Keratinocyte (primary cell): ENCODE results near the gene ANXA3. TPM values are rescaled to one million over a fixed set of nuclear protein-coding genes. Genes with fewer than 3 reads are reported as not detected.
"Not testable (repeated sequence)": the region's sequence is repeated elsewhere in the genome, so short reads cannot be mapped to it uniquely, and the experiment has no call there.

ENCODE experiments used
- DNase-seq: peaks from one replicate; pipeline ENCODE4 v3.0.0-alpha.2; 2011; ENCODE audit warnings: low read depth, missing footprints, low spot score
- FAIRE-seq: peaks from 2 replicates; lab custom pipeline; 2011; peaks lifted over from hg19 to GRCh38; lab: Jason Lieb, UNC
- H2AFZ ChIP-seq: 2 replicates; pipeline ENCODE4 v1.6.0; 2012; ENCODE audit warnings: low read length, control low read depth, inconsistent platforms; ENCODE audit not compliant: control insufficient read depth
- H3K27ac ChIP-seq: 2 replicates; pipeline ENCODE4 v1.5.1; 2011; ENCODE audit warnings: low read length; ENCODE audit not compliant: control insufficient read depth, insufficient read depth
- H3K27me3 ChIP-seq: 3 replicates; pipeline ENCODE4 v1.6.0; 2011; ENCODE audit warnings: low read length; ENCODE audit not compliant: control insufficient read depth, insufficient read depth; ENCODE audit errors: extremely low read depth
- H3K36me3 ChIP-seq, 2 experiments: 2 replicates in 1 of 2; 3 replicates in 1 of 2; pipeline ENCODE4 v1.5.1; 2011; ENCODE audit warnings: low read length in 2 of 2, mild to moderate bottlenecking in 1 of 2; ENCODE audit not compliant: control insufficient read depth in 2 of 2, insufficient read depth in 2 of 2; ENCODE audit errors: extremely low read depth in 1 of 2
- H3K4me1 ChIP-seq: 3 replicates; pipeline ENCODE4 v1.5.1; 2011; ENCODE audit warnings: low read length; ENCODE audit not compliant: control insufficient read depth, insufficient read depth; ENCODE audit errors: extremely low read depth
- H3K4me2 ChIP-seq: 3 replicates; pipeline ENCODE4 v1.6.0; 2011; ENCODE audit warnings: low read depth, low read length; ENCODE audit not compliant: control insufficient read depth, insufficient read depth; ENCODE audit errors: extremely low read depth
- H3K4me3 ChIP-seq, 3 experiments: fragments of 200-600 bp in 1 of 3; sonication (generic) in 1 of 3; 2 replicates in 2 of 3; 3 replicates in 1 of 3; pipeline ENCODE4 v1.5.1; 2011 to 2016; ENCODE audit warnings: low read length in 3 of 3, mild to moderate bottlenecking in 3 of 3, control low read depth in 2 of 3, inconsistent platforms in 1 of 3, low read depth in 1 of 3, mixed read lengths in 1 of 3, mixed run types in 1 of 3, moderate library complexity in 1 of 3; ENCODE audit not compliant: control insufficient read depth in 2 of 3, insufficient read depth in 2 of 3; ENCODE audit errors: extremely low read depth in 1 of 3
- H3K79me2 ChIP-seq: 2 replicates; pipeline ENCODE4 v1.6.0; 2012; ENCODE audit warnings: low read length; ENCODE audit not compliant: control insufficient read depth, insufficient read depth
- H3K9ac ChIP-seq: 3 replicates; pipeline ENCODE4 v1.6.0; 2011; ENCODE audit warnings: low read length; ENCODE audit not compliant: control insufficient read depth, insufficient read depth; ENCODE audit errors: extremely low read depth
- H3K9me1 ChIP-seq: 3 replicates; pipeline ENCODE4 v1.6.0; 2011; ENCODE audit warnings: low read length; ENCODE audit not compliant: control insufficient read depth, insufficient read depth; ENCODE audit errors: extremely low read depth
- H3K9me3 ChIP-seq: 2 replicates; pipeline ENCODE4 v1.5.1; 2012; ENCODE audit warnings: low read depth, low read length; ENCODE audit not compliant: control insufficient read depth
- H4K20me1 ChIP-seq: 3 replicates; pipeline ENCODE4 v1.6.0; 2011; ENCODE audit warnings: low read length; ENCODE audit not compliant: control insufficient read depth, insufficient read depth; ENCODE audit errors: extremely low read depth
- EZH2 ChIP-seq: IDR thresholded peaks from one replicate; pipeline ENCODE4 v1.6.1; 2012; ENCODE audit warnings: inconsistent platforms, mild to moderate bottlenecking, low read length, moderate library complexity
- dilution Hi-C: fragments of 300-500 bp; cut with MboI; formaldehyde crosslinking; loops from one replicate; pipeline ENCODE4 v1.7.0; 2020; ENCODE audit warnings: low sequenced_read_pairs; ENCODE audit not compliant: extremely low pct_ligation_motif_present
- polyA plus RNA-seq, 5 experiments: library from polyadenylated mRNA; depleted of rRNA in 3 of 5; stranded (reverse) in 3 of 5; stranded (forward) in 1 of 5; unstranded in 1 of 5; fragments of >200 nt; gene quantifications; 1 replicate in 1 of 5; 2 replicates in 3 of 5; 3 replicates in 1 of 5; pipeline versions ENCODE4 v1.2.1 to v1.2.3, GENCODE V29; 2011 to 2012; ENCODE audit warnings: missing spikeins in 2 of 5, low read depth in 1 of 5, low replicate concordance in 1 of 5
- TF ChIP-seq, protein P1 (sequence below), 3 experiments: IDR thresholded peaks in 1 of 3; conservative IDR thresholded peaks in 1 of 3; optimal IDR thresholded peaks in 1 of 3; 2 replicates in 2 of 3; 3 replicates in 1 of 3; pipeline versions ENCODE3 to v1.5.1; 2011; ENCODE audit warnings: low read length in 3 of 3, mild to moderate bottlenecking in 3 of 3, moderate library complexity in 2 of 3, control low read depth in 1 of 3, inconsistent platforms in 1 of 3; ENCODE audit not compliant: insufficient read depth in 2 of 3; ENCODE audit errors: extremely low read depth in 1 of 3

Gene ANXA3
- polyA plus RNA-seq, 1 donor (not counting 4 experiments of a cell fraction or from before 2014, with no cell fraction given) = 463 TPM

DNA sequence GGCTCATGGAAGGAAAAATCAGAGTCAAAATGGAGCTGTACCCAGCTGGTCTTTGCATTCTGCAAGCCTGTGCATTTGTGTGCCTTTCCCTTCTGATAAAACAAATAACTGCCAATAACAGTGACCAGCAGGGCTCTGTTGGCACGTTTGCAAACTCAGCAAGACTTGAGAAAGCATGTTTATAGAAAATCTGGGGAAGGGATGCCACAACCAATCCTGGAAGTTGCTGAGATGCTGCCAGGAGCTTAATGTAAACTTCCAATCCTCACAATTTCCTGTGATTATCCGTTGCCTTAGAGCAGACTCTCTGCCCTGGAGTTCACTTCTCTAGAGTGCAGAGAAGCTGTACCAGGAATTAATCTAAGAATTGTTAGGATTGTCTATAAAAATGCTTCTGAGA lies 6.9 kb upstream of the ANXA3 start:
- FAIRE-seq = no peak
- DNase-seq = no peak

DNA sequence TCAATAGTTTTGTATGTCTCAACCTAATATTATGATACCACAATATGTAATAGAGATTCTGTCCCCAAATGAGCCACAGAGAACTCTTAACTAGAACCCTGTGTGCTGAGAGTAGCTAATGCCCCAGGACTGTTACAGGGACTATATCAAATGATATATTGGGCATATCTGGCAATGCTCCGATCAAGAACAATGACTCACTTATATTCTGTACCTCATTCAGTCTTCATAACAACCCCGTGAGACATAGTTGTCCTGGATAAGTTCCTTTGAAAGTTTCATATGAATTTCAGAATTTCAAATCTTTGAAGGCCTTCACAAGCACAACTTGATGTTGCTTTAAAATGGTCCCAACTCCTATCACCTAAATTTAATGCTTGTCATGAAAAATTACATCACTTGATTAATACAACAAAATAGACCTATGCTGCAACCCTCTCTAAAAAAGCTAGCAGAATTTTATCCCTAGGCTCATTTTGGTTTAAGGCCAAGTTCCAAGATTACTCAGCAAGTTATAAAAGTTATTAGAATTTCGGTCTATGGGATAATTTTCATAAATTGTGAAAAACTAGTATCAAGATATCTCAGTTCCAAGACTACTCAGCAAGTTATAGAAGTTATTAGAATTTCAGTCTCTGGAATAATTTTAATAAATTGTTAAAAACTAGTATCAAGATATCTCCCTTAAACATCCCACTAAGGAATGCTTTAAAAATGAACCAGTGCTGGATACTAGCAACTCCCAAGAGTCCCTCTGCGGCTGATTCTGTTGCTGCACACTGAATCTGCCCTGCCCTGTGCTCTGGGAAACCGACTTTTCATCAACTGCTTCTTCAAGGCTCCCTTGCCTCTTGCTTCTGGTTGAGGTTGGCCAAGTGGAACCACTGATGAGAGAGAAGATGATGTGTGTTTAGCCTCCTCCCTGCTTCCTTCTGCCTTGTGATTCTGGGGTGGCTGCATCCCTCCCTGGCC lies 6.0 kb upstream of the ANXA3 start:
- dilution Hi-C loops = no loop called here
- peaks cover 10% of the 10 kb centered on the region for H3K4me1 ChIP-seq
- no peak overlapping the region for H3K4me3 ChIP-seq
- H2AFZ ChIP-seq = no peak overlapping the region
- H3K79me2 ChIP-seq = no peaks in the 10 kb centered on the region
- DNase-seq = no peak
- no peaks in the 10 kb centered on the region for H4K20me1 ChIP-seq
- TF ChIP-seq, protein P1, sequence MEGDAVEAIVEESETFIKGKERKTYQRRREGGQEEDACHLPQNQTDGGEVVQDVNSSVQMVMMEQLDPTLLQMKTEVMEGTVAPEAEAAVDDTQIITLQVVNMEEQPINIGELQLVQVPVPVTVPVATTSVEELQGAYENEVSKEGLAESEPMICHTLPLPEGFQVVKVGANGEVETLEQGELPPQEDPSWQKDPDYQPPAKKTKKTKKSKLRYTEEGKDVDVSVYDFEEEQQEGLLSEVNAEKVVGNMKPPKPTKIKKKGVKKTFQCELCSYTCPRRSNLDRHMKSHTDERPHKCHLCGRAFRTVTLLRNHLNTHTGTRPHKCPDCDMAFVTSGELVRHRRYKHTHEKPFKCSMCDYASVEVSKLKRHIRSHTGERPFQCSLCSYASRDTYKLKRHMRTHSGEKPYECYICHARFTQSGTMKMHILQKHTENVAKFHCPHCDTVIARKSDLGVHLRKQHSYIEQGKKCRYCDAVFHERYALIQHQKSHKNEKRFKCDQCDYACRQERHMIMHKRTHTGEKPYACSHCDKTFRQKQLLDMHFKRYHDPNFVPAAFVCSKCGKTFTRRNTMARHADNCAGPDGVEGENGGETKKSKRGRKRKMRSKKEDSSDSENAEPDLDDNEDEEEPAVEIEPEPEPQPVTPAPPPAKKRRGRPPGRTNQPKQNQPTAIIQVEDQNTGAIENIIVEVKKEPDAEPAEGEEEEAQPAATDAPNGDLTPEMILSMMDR (optimal IDR thresholded peaks at IDR 0.05 in 1 of 3, IDR thresholded peaks at IDR 0.05 in 1 of 3, conservative IDR thresholded peaks at IDR 0.05 in 1 of 3; ENCODE audit: extremely low read depth in 1 of 3, insufficient read depth in 2 of 3, low read length in 3 of 3) = no peak
- TF ChIP-seq EZH2 = no peak
- H3K9me3 ChIP-seq = no peaks in the 10 kb centered on the region
- no peaks in the 10 kb centered on the region for H3K9me1 ChIP-seq
- no peaks in the 10 kb centered on the region for H3K36me3 ChIP-seq
- no peaks in the 10 kb centered on the region for H3K27me3 ChIP-seq
- H3K27ac ChIP-seq = no peak overlapping the region
- peak; percentile 57 for FAIRE-seq
- H3K9ac ChIP-seq = no peak overlapping the region
- H3K4me2 ChIP-seq = no peak overlapping the region

More for the DNA sequence above, 6.9 kb upstream of the ANXA3 start:
- no peaks in the 10 kb centered on the region for H3K79me2 ChIP-seq
- TF ChIP-seq, protein P1 (optimal IDR thresholded peaks at IDR 0.05 in 1 of 3, IDR thresholded peaks at IDR 0.05 in 1 of 3, conservative IDR thresholded peaks at IDR 0.05 in 1 of 3; ENCODE audit: extremely low read depth in 1 of 3, insufficient read depth in 2 of 3, low read length in 3 of 3) = no peak
- TF ChIP-seq EZH2 = no peak
- H3K9me1 ChIP-seq = no peaks in the 10 kb centered on the region
- H3K27ac ChIP-seq = no peak overlapping the region
- H4K20me1 ChIP-seq = no peaks in the 10 kb centered on the region
- dilution Hi-C loops = no loop called here
- no peak overlapping the region for H3K9ac ChIP-seq
- no peaks in the 10 kb centered on the region for H3K27me3 ChIP-seq
- H3K9me3 ChIP-seq = no peaks in the 10 kb centered on the region
- no peaks in the 10 kb centered on the region for H3K36me3 ChIP-seq
- H3K4me1 ChIP-seq = peaks cover 10% of the 10 kb centered on the region
- H3K4me3 ChIP-seq = no peak overlapping the region
- no peak overlapping the region for H3K4me2 ChIP-seq
- H2AFZ ChIP-seq = no peak overlapping the region

DNA sequence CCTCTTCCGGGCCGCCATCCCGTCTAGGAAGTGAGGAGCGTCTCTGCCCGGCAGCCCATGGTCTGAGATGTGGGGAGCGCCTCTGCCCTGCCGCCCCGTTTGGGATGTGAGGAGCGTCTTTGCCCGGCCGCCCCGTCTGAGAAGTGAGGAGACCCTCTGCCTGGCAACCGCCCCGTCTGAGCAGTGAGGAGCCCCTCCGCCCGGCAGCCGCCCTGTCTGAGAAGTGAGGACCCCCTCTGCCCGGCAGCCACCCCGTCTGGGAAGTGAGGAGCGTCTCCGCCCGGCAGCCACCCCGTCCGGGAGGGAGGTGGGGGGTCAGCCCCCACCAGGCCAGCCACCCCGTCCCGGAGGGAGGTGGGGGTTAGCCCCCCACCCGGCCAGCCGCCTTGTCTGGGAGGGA lies 3.7 kb upstream of the ANXA3 start:
- H3K4me2 ChIP-seq, H3K27me3 ChIP-seq, H3K4me3 ChIP-seq, H4K20me1 ChIP-seq, H3K9ac ChIP-seq, dilution Hi-C loops, DNase-seq, H2AFZ ChIP-seq, H3K27ac ChIP-seq, H3K36me3 ChIP-seq, H3K9me1 ChIP-seq, H3K79me2 ChIP-seq, H3K9me3 ChIP-seq, FAIRE-seq: not testable (repeated sequence)
- H3K4me1 ChIP-seq = peaks cover 11% of the 10 kb centered on the region
